Mucosa of rectum (tissue), 2 donors: ENCODE results near the gene GRIPAP1.
A peak's percentile ranks its signal among the peaks of the same experiment; 100 is the strongest.

Experiments
- H3K27ac ChIP-seq, 2 donors: one replicate each; pipeline ENCODE4 v1.7.0; 2013; ENCODE audit warnings: inconsistent platforms in 2 of 2, low read depth in 2 of 2, low read length in 2 of 2
- H3K27me3 ChIP-seq, 2 donors: one replicate each; pipeline ENCODE4 v1.7.0; 2013; ENCODE audit warnings: low read length in 2 of 2; ENCODE audit not compliant: control insufficient read depth in 2 of 2, insufficient read depth in 2 of 2
- H3K36me3 ChIP-seq, 2 donors: one replicate each; pipeline ENCODE4 v1.7.0; 2013; ENCODE audit warnings: low read length in 2 of 2; ENCODE audit not compliant: control insufficient read depth in 2 of 2, insufficient read depth in 2 of 2
- H3K4me1 ChIP-seq, 2 donors: one replicate each; pipeline ENCODE4 v1.7.0; 2013; ENCODE audit warnings: low read length in 2 of 2, mild to moderate bottlenecking in 1 of 2; ENCODE audit not compliant: control insufficient read depth in 2 of 2, insufficient read depth in 2 of 2
- H3K4me3 ChIP-seq, 2 donors: one replicate each; pipeline ENCODE4 v1.7.0; 2013; ENCODE audit warnings: low read length in 2 of 2
- H3K9ac ChIP-seq, 2 donors: one replicate each; pipeline ENCODE4 v1.7.0; 2013; ENCODE audit warnings: low read length in 2 of 2, low read depth in 1 of 2, mild to moderate bottlenecking in 1 of 2
- H3K9me3 ChIP-seq, 2 donors: one replicate each; pipeline ENCODE4 v1.7.0; 2013; ENCODE audit warnings: low read length in 2 of 2; ENCODE audit not compliant: control insufficient read depth in 2 of 2
- donor health status: healthy.
- donor health status: Normal muscosa, but diverticular disease.

The GRIPAP1 gene, protein sequence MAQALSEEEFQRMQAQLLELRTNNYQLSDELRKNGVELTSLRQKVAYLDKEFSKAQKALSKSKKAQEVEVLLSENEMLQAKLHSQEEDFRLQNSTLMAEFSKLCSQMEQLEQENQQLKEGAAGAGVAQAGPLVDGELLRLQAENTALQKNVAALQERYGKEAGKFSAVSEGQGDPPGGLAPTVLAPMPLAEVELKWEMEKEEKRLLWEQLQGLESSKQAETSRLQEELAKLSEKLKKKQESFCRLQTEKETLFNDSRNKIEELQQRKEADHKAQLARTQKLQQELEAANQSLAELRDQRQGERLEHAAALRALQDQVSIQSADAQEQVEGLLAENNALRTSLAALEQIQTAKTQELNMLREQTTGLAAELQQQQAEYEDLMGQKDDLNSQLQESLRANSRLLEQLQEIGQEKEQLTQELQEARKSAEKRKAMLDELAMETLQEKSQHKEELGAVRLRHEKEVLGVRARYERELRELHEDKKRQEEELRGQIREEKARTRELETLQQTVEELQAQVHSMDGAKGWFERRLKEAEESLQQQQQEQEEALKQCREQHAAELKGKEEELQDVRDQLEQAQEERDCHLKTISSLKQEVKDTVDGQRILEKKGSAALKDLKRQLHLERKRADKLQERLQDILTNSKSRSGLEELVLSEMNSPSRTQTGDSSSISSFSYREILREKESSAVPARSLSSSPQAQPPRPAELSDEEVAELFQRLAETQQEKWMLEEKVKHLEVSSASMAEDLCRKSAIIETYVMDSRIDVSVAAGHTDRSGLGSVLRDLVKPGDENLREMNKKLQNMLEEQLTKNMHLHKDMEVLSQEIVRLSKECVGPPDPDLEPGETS

DNA sequence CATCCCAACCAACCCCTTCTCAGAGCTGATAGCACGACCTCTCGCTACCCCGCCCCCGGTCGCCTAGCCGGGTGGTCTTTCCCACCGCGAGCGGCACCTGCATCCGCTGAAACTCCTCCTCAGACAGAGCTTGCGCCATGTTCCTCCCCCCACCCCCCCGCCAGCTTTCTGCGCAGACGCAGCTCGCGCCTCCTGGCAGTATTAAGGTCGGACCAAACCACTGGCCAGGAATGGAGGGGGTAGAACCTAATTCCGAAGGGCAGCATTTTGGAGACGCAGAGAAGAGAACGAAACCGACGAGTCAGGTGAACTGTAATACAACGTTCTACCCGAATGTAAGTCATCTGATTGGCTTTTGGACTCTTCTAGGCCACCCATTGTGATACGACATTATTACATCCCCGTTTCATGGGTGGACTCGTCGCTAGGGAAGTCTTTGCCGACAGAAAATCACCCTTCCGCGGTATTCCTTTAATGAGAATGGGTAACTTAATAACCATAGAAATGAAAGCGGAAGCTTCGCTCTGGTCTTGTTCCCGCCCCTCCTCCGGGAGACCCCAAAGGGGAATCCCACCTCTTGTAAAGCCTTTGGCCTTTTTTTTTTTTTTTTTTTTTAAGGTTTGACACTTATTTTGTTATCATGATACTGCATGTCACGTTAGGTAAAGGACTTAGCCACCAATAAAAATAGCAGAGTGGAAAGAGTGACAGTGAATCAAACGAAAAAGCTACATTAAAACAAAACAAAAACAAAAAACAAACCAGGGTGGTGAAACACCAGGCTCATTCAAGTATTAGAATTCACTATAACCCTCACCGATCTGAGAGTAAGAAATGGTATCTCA, at the start of gene GRIPAP1:
Gene GRIPAP1, minus strand, starts transcription at position 174 of the 845 bp plus-strand sequence. Its CDS starts 35 bp downstream, at position 139.
- Histone ChIP-seq H3K27ac (peak within 1 kb of the TSS; percentile 86), H3K4me3 (peak within 1 kb of the TSS; percentile 76 to 93), H3K9me3 (no peaks in the 10 kb centered on the region), H3K36me3 (peaks cover under 1 to 7% of the 10 kb centered on the region in 2 donors), H3K27me3 (no peaks in the 10 kb centered on the region), H3K4me1 (peaks cover 2 to 5% of the 10 kb centered on the region in 2 donors), H3K9ac (peak within 1 kb of the TSS; percentile 74 to 88)

GRCh38 chrX:49043987-49044281, 41.9 kb upstream of the GRIPAP1 start:
- Histone ChIP-seq H3K4me3 (peak overlapping the region; percentile 57 to 62), H3K27me3 (no peaks in the 10 kb centered on the region), H3K4me1 (peaks cover 7 to 10% of the 10 kb centered on the region in 2 donors), H3K9me3 (no peaks in the 10 kb centered on the region), H3K36me3 (peaks cover 2 to 5% of the 10 kb centered on the region in 2 donors), H3K27ac (peak overlapping the region; percentile 72 to 81), H3K9ac (peak overlapping the region; percentile 61 to 67)

GRCh38 chrX:49043220-49043986, 41.3 kb upstream of the GRIPAP1 start, which contains the start of gene TFE3:
TSS of gene TFE3 (minus strand) at chrX:49043357. CDS start at chrX:49043226, 131 bp downstream.
- Histone ChIP-seq H3K9ac (peak within 1 kb of the TSS; percentile 61 to 89), H3K27me3 (no peaks in the 10 kb centered on the region), H3K27ac (peak within 1 kb of the TSS; percentile 85 to 87), H3K36me3 (peaks cover 2 to 6% of the 10 kb centered on the region in 2 donors), H3K4me3 (peak within 1 kb of the TSS; percentile 66 to 73), H3K4me1 (peaks cover 7 to 10% of the 10 kb centered on the region in 2 donors), H3K9me3 (no peaks in the 10 kb centered on the region)

- peak overlapping the region; percentile 54 to 89 for H3K9ac ChIP-seq
- no peaks in the 10 kb centered on the region for H3K9me3 ChIP-seq
- H3K27ac ChIP-seq: peak overlapping the region; percentile 85 to 87
- peaks cover 6 to 9% of the 10 kb centered on the region in 2 donors for H3K36me3 ChIP-seq
- no peaks in the 10 kb centered on the region for H3K27me3 ChIP-seq
- H3K4me1 ChIP-seq: peaks cover 7 to 10% of the 10 kb centered on the region in 2 donors
- H3K4me3 ChIP-seq: peak overlapping the region; percentile 66 to 73
Measured at GRCh38 chrX:49042581-49043219, 40.6 kb upstream of the GRIPAP1 start.

DNA sequence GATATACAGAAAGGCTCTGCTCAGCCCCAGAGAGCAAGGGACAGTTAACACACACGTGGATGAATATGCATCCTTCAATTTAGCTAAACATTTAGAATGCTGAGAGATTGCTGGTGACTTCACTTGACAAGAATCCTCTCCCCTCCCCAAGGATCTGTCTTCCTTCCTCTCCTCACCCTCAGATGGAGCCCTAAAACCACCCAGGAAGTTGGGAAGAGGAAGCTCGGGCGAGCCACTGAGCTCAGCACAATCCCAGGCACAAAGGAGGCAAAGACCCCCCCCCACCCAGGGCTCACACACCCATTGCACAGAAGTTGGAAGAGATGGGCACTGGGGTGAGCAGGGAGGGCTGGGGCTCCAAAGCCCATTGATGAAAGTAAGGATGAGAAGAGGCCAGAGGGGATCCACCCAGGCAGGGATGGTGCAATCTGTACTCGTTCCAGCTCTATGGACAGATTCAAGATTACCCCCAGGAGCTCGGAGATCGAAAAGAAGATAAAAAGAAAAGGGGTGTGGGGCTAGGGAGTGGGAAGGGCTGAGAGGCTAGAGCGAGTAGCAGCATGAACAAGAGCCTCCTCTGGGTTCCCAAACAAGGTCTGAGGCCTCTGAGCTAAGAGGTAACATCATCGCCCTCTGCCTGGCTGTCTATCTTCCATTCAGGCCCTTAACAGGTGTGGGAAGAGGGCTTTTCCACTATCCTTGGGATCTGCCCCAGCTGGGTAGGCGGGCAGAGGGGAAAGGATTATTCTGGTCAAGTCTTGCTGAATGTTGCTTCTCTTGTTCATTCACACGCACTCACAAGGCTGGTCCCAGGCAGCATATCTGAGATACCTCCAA, 39.9 kb upstream of the GRIPAP1 start:
- Histone ChIP-seq H3K36me3 (peaks cover 8 to 15% of the 10 kb centered on the region in 2 donors), H3K4me1 (peaks cover 7 to 10% of the 10 kb centered on the region in 2 donors), H3K4me3 (peak overlapping the region; percentile 66 to 73), H3K9me3 (no peaks in the 10 kb centered on the region), H3K27me3 (no peaks in the 10 kb centered on the region), H3K27ac (peak overlapping the region; percentile 85 to 87), H3K9ac (peak overlapping the region; percentile 54 to 89)

DNA sequence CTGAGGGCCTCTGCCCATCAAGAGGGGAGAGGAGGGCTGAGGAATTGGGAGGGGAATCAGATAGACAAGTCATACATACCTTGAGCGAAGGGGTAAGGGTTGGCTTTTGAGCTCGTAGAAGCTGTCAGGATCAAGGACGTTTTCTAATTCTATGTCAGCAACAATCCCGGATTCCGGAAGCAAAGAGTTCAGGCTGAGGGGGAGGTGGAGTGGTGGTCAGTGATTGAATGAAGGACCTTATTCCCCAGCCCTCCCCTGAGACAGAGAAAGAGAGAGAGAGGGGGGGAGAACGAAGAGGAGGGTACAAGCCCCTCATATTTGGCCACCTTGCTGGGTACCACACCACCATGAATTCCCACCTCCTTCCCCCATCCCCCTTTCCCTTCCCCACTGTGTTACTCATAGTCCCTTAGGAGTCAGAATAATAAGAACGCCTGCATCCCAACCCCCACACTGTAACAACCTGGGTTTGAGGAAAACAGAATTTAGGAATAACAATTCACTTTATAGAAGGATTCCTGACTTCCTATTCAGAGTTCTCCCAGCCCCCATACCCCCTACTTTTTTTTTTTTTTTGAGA, 38.4 kb upstream of the GRIPAP1 start:
- Histone ChIP-seq H3K9ac (no peak overlapping the region), H3K9me3 (no peaks in the 10 kb centered on the region), H3K27ac (peak overlapping the region; percentile 4 to 50), H3K4me1 (peaks cover 7 to 10% of the 10 kb centered on the region in 2 donors), H3K36me3 (peaks cover 8 to 17% of the 10 kb centered on the region in 2 donors), H3K27me3 (no peaks in the 10 kb centered on the region), H3K4me3 (no peak overlapping the region)

- H3K9me3 ChIP-seq: no peaks in the 10 kb centered on the region
- H3K4me1 ChIP-seq: peaks cover 7 to 10% of the 10 kb centered on the region in 2 donors
- peak overlapping the region; percentile 31 to 62 for H3K27ac ChIP-seq
- no peak overlapping the region for H3K9ac ChIP-seq
- no peaks in the 10 kb centered on the region for H3K27me3 ChIP-seq
- peaks cover 8 to 17% of the 10 kb centered on the region in 2 donors for H3K36me3 ChIP-seq
- H3K4me3 ChIP-seq: no peak overlapping the region
Measured at GRCh38 chrX:49039598-49040375, 37.7 kb upstream of the GRIPAP1 start.
